Breast epithelium (tissue), 3 donors: ENCODE data around the gene CTNNA3.

Source experiments
- POLR2AphosphoS5 ChIP-seq, 3 donors: sonication (generic); formaldehyde crosslinking; IDR thresholded peaks; one replicate each; pipeline ENCODE4 v1.6.1; 2017; ENCODE audit warnings: antibody characterized with exemption in 3 of 3
- TF ChIP-seq, protein P1 (sequence below), 3 donors: fragments of 450-650 bp; IDR thresholded peaks; one replicate each; pipeline ENCODE4 v1.5.1; 2016 to 2017; ENCODE audit warnings: antibody characterized with exemption in 3 of 3, mild to moderate bottlenecking in 3 of 3, moderate library complexity in 3 of 3

DNA sequence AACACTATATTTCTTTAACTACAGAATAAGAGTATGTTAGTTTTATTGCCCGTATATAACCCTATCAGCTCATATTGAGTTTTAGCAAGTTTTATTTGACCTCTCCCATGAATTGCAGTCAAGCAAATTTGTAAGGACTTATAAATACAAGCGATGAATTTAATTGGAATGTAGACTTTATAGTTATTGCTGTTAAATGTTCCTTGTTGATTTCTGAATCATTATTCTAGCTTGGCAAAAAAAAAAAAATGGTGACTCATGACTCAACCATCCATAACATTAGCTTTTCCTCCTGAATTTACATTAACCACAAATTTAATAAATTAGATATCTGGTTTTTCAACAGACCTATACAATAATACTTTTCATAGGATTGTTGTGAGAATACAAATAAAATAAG, 1104.1 kb downstream of the CTNNA3 start:
- TF ChIP-seq, protein P1, sequence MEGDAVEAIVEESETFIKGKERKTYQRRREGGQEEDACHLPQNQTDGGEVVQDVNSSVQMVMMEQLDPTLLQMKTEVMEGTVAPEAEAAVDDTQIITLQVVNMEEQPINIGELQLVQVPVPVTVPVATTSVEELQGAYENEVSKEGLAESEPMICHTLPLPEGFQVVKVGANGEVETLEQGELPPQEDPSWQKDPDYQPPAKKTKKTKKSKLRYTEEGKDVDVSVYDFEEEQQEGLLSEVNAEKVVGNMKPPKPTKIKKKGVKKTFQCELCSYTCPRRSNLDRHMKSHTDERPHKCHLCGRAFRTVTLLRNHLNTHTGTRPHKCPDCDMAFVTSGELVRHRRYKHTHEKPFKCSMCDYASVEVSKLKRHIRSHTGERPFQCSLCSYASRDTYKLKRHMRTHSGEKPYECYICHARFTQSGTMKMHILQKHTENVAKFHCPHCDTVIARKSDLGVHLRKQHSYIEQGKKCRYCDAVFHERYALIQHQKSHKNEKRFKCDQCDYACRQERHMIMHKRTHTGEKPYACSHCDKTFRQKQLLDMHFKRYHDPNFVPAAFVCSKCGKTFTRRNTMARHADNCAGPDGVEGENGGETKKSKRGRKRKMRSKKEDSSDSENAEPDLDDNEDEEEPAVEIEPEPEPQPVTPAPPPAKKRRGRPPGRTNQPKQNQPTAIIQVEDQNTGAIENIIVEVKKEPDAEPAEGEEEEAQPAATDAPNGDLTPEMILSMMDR (IDR thresholded peaks at IDR 0.05) = no peak
- no peak for TF ChIP-seq POLR2AphosphoS5 (IDR thresholded peaks at IDR 0.05)
